C4-2B (cell line): ENCODE data around the gene ZBTB16.

ENCODE experiments used
- ZFX ChIP-seq: fragments of 450-650 bp; IDR thresholded peaks from 2 replicates; pipeline ENCODE4 v1.6.1; 2017
- TF ChIP-seq, protein P1 (sequence below): fragments of 450-650 bp; conservative IDR thresholded peaks from 2 replicates; pipeline ENCODE4 v1.5.1; 2017; ENCODE audit warnings: mild to moderate bottlenecking

DNA sequence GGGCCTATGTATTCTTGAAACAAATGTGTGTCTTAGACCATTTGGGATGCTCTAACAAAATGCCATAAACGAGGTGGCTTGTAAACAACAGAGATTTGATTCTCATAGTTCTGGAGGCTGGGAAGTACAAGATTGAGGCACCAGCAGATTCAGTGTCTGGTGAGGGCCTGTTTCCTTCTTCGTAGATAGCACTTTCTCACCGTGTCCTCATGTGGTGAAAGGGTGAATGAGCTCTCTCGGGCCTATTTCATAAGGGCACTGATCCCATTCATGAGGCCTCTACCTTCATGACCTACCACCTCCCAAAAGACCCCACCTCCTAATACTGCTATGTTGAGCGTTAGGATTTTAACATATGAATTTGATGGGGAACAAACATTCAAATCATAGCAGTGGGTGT, 230.3 kb downstream of the ZBTB16 start:
- TF ChIP-seq, protein P1, sequence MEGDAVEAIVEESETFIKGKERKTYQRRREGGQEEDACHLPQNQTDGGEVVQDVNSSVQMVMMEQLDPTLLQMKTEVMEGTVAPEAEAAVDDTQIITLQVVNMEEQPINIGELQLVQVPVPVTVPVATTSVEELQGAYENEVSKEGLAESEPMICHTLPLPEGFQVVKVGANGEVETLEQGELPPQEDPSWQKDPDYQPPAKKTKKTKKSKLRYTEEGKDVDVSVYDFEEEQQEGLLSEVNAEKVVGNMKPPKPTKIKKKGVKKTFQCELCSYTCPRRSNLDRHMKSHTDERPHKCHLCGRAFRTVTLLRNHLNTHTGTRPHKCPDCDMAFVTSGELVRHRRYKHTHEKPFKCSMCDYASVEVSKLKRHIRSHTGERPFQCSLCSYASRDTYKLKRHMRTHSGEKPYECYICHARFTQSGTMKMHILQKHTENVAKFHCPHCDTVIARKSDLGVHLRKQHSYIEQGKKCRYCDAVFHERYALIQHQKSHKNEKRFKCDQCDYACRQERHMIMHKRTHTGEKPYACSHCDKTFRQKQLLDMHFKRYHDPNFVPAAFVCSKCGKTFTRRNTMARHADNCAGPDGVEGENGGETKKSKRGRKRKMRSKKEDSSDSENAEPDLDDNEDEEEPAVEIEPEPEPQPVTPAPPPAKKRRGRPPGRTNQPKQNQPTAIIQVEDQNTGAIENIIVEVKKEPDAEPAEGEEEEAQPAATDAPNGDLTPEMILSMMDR, result no peak
- no peak for TF ChIP-seq ZFX
